ENCODE results near the gene PCNX3.

GRCh38 chr11:65657426-65657825 is 41.9 kb downstream of the PCNX3 start:
- TF ChIP-seq CTCF (IDR thresholded peaks at IDR 0.05 in 2 of 3, conservative IDR thresholded peaks at IDR 0.05 in 1 of 3; ENCODE audit: borderline replicate concordance in 1 of 3, insufficient read depth in 1 of 3, low read depth in 2 of 3, low read length in 2 of 3) (no peak), POLR2AphosphoS5 (IDR thresholded peaks at IDR 0.05; ENCODE audit: low read depth, low read length) (no peak), ZNF274 (IDR thresholded peaks at IDR 0.05; ENCODE audit: low read depth, low read length) (no peak), POLR2A (IDR thresholded peaks at IDR 0.05; ENCODE audit: borderline replicate concordance, extremely low read depth, insufficient read depth, insufficient read length) (no peak), YY1 (IDR thresholded peaks at IDR 0.05; ENCODE audit: extremely low read depth, insufficient replicate concordance, low read depth, low read length) (no peak), JUND (IDR thresholded peaks at IDR 0.05) (no peak)
- TF ChIP-seq, protein P1, sequence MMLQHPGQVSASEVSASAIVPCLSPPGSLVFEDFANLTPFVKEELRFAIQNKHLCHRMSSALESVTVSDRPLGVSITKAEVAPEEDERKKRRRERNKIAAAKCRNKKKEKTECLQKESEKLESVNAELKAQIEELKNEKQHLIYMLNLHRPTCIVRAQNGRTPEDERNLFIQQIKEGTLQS (IDR thresholded peaks at IDR 0.05) = no peak

Measured in HCT116 (cell line).